Endometrium (tissue), 2 donors: ENCODE measurements around the gene SLC26A2.

Source experiments
- FAIRE-seq: peaks from 2 replicates; lab custom pipeline; 2012; peaks lifted over from hg19 to GRCh38; lab: Jason Lieb, UNC
- donor health status: control.
- donor health status: control.

SLC26A2 gene

GRCh38 chr5:149960272-149961185, at the start of gene SLC26A2:
Gene SLC26A2 (plus strand): TSS chr5:149960758. CDS start chr5:149977653, 16,895 bp downstream.
- peak; percentile 85 for FAIRE-seq

- FAIRE-seq, result peak; percentile 57
Observed at GRCh38 chr5:149911031-149911430, 49.5 kb upstream of the SLC26A2 start.

GRCh38 chr5:149912226-149912871, 48.2 kb upstream of the SLC26A2 start:
- no peak for FAIRE-seq

GRCh38 chr5:149913436-149914419, 46.8 kb upstream of the SLC26A2 start:
- no peak for FAIRE-seq

- no peak for FAIRE-seq
Observed at GRCh38 chr5:149915392-149916260, 44.9 kb upstream of the SLC26A2 start.

GRCh38 chr5:149916334-149917072, 44.1 kb upstream of the SLC26A2 start:
- FAIRE-seq, result no peak

- no peak for FAIRE-seq
Observed at GRCh38 chr5:149917073-149917676, 43.4 kb upstream of the SLC26A2 start.

GRCh38 chr5:149921597-149921996, 39.0 kb upstream of the SLC26A2 start:
- no peak for FAIRE-seq

- no peak for FAIRE-seq
Observed at GRCh38 chr5:149922950-149923349, 37.6 kb upstream of the SLC26A2 start.

GRCh38 chr5:149924486-149924885, 36.1 kb upstream of the SLC26A2 start:
- no peak for FAIRE-seq

GRCh38 chr5:149930043-149930748, 30.4 kb upstream of the SLC26A2 start:
- no peak for FAIRE-seq

GRCh38 chr5:149930749-149931574, 29.6 kb upstream of the SLC26A2 start:
- peak; percentile 62 for FAIRE-seq

- FAIRE-seq, result no peak
Observed at GRCh38 chr5:149931992-149932436, 28.5 kb upstream of the SLC26A2 start.

- no peak for FAIRE-seq
Observed at GRCh38 chr5:149932445-149933350, 27.9 kb upstream of the SLC26A2 start.

- FAIRE-seq, result no peak
Observed at GRCh38 chr5:149935431-149935901, 25.1 kb upstream of the SLC26A2 start.

- no peak for FAIRE-seq
Observed at GRCh38 chr5:149936044-149936699, 24.4 kb upstream of the SLC26A2 start.

GRCh38 chr5:149936700-149937091, 23.9 kb upstream of the SLC26A2 start:
- no peak for FAIRE-seq
